Breast epithelium (tissue), 3 donors: ENCODE data around the gene SPARC.

Experiments
- POLR2A ChIP-seq: fragments of 450-650 bp; IDR thresholded peaks from one replicate; pipeline ENCODE4 v1.6.1; 2016; ENCODE audit warnings: antibody characterized with exemption, mild to moderate bottlenecking, moderate library complexity
- TF ChIP-seq, protein P1 (sequence below), 3 donors: fragments of 450-650 bp; IDR thresholded peaks; one replicate each; pipeline ENCODE4 v1.5.1; 2016 to 2017; ENCODE audit warnings: antibody characterized with exemption in 3 of 3, mild to moderate bottlenecking in 3 of 3, moderate library complexity in 3 of 3

DNA sequence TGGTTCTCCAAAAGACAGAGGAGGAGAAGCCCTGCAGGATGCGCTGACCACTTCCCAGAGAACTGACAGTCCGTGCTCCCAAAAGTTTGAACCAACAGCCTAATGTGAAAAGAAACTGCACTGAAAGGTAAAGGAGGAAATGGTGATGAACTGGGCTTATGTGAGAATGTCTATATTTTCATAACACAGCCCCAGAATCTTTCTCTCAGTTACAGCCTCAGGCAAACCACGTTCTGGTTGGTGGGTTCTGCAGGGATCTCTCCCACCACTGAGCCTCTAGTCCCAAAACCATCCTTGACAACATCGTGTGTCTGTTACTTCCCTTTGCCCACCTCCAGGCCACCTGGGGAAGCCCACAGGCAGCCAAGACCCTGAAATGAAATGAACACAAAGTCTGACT lies 23.9 kb downstream of the SPARC start:
- TF ChIP-seq, protein P1, sequence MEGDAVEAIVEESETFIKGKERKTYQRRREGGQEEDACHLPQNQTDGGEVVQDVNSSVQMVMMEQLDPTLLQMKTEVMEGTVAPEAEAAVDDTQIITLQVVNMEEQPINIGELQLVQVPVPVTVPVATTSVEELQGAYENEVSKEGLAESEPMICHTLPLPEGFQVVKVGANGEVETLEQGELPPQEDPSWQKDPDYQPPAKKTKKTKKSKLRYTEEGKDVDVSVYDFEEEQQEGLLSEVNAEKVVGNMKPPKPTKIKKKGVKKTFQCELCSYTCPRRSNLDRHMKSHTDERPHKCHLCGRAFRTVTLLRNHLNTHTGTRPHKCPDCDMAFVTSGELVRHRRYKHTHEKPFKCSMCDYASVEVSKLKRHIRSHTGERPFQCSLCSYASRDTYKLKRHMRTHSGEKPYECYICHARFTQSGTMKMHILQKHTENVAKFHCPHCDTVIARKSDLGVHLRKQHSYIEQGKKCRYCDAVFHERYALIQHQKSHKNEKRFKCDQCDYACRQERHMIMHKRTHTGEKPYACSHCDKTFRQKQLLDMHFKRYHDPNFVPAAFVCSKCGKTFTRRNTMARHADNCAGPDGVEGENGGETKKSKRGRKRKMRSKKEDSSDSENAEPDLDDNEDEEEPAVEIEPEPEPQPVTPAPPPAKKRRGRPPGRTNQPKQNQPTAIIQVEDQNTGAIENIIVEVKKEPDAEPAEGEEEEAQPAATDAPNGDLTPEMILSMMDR (IDR thresholded peaks at IDR 0.05) = no peak
- no peak for TF ChIP-seq POLR2A
